Ovary (tissue), 3 donors: ENCODE results near the gene STEAP1B.

ENCODE experiments used
- EP300 ChIP-seq: sonication (generic); formaldehyde crosslinking; IDR thresholded peaks from one replicate; pipeline ENCODE4 v1.6.1; 2017; ENCODE audit warnings: antibody characterized with exemption
- POLR2A ChIP-seq: fragments of 450-650 bp; IDR thresholded peaks from one replicate; pipeline ENCODE4 v1.6.1; 2017; ENCODE audit warnings: antibody characterized with exemption, mild to moderate bottlenecking, moderate library complexity
- TF ChIP-seq, protein P1 (sequence below), 3 donors: fragments of 450-650 bp in 2 of 3; fragments of 200-600 bp in 1 of 3; IDR thresholded peaks; one replicate each; pipeline versions ENCODE4 v1.5.1 to v1.8.0; 2016 to 2022; ENCODE audit warnings: antibody characterized with exemption in 3 of 3, mild to moderate bottlenecking in 1 of 3
- donor health status: DM: no; HTN: no; CAD: no.

DNA sequence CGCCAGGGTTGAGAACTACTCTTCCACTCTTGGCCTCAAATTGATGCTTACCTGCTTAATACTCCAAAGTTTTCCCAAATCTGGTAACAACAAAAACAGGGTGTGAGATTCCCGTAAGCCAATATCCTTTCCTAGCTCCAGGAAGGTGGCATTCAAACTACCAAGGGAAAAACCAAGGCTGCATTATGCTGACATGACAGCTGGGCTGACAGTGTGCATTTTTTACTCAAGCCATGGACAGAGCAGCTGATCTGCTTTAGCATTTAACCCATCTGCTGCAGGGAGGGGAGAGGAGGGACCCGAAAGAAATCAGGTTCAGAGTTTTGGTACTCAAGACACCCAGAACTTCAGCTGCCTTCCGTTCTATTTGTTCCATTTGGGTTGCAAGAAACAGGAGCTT, 93.3 kb downstream of the STEAP1B start:
- TF ChIP-seq, protein P1, sequence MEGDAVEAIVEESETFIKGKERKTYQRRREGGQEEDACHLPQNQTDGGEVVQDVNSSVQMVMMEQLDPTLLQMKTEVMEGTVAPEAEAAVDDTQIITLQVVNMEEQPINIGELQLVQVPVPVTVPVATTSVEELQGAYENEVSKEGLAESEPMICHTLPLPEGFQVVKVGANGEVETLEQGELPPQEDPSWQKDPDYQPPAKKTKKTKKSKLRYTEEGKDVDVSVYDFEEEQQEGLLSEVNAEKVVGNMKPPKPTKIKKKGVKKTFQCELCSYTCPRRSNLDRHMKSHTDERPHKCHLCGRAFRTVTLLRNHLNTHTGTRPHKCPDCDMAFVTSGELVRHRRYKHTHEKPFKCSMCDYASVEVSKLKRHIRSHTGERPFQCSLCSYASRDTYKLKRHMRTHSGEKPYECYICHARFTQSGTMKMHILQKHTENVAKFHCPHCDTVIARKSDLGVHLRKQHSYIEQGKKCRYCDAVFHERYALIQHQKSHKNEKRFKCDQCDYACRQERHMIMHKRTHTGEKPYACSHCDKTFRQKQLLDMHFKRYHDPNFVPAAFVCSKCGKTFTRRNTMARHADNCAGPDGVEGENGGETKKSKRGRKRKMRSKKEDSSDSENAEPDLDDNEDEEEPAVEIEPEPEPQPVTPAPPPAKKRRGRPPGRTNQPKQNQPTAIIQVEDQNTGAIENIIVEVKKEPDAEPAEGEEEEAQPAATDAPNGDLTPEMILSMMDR (IDR thresholded peaks at IDR 0.05) = no peak
- no peak for TF ChIP-seq EP300
- no peak for TF ChIP-seq POLR2A
